Activated T-helper 1 cell treated with anti-CD3 and anti-CD28 coated beads, Interleukin-12 subunit alpha, Interleukin-12 subunit beta, Interleukin-2, Interleukin-4 antibody, amounts not matched to agents 30 ng/mL and 10 ng/mL and 1 ng/mL, durations not matched to agents 14 hours and 24 hours and 36 hours (primary cell): Measurements from ENCODE around the gene HOXB8. TPM values are rescaled to one million over a fixed set of nuclear protein-coding genes. Genes with fewer than 3 reads are reported as not detected.

ENCODE experiments used
- DNase-seq: peaks from one replicate; pipeline ENCODE4 v3.0.0; 2021; ENCODE audit warnings: low spot score
- H3K27ac Mint-ChIP-seq: one replicate; pipeline ENCODE4 v1.8.0; 2021; ENCODE audit warnings: mild to moderate bottlenecking, mixed read lengths
- H3K27me3 Mint-ChIP-seq: one replicate; pipeline ENCODE4 v1.8.0; 2022; ENCODE audit warnings: mild to moderate bottlenecking, moderate library complexity, mixed read lengths; ENCODE audit not compliant: insufficient read depth
- H3K36me3 Mint-ChIP-seq: one replicate; pipeline ENCODE4 v1.8.0; 2021; ENCODE audit warnings: low read depth, mixed read lengths
- H3K4me1 Mint-ChIP-seq: one replicate; pipeline ENCODE4 v1.8.0; 2021; ENCODE audit warnings: low read depth, mixed read lengths
- H3K4me3 Mint-ChIP-seq: one replicate; pipeline ENCODE4 v1.8.0; 2021; ENCODE audit warnings: mild to moderate bottlenecking, moderate library complexity, mixed read lengths
- H3K9me3 Mint-ChIP-seq: one replicate; pipeline ENCODE4 v1.8.0; 2021; ENCODE audit warnings: mixed read lengths
- intact Hi-C: fragments of 100-400 bp; cut with micrococcal nuclease; formaldehyde crosslinking; loops from one replicate; pipeline ENCODE4 v1.15.1; 2024
- total RNA-seq: library from RNA; stranded (reverse); gene quantifications from 2 replicates; pipeline ENCODE4 v1.2.3, GENCODE V29; 2022

Gene HOXB8
- total RNA-seq, 1 donor from 2014 or later: not detected

GRCh38 chr17:48591255-48592056 lies 23.6 kb downstream of the HOXB8 start:
- peaks cover 7% of the 10 kb centered on the region for H3K36me3 Mint-ChIP-seq
- H3K4me3 Mint-ChIP-seq: no peak overlapping the region
- intact Hi-C loops: loop anchor here (2.0 to 10.0 kb wide), 3 partner anchors 285 to 457 kb away; no protein-coding TSS in a partner anchor
- peaks cover 70% of the 10 kb centered on the region for H3K27me3 Mint-ChIP-seq
- no peak for DNase-seq
- H3K9me3 Mint-ChIP-seq: no peaks in the 10 kb centered on the region
- peaks cover 58% of the 10 kb centered on the region for H3K4me1 Mint-ChIP-seq
- no peak overlapping the region for H3K27ac Mint-ChIP-seq

- Mint-ChIP-seq H3K27ac (peak overlapping the region; percentile 40), H3K4me1 (peaks cover 62% of the 10 kb centered on the region), H3K9me3 (no peaks in the 10 kb centered on the region), H3K27me3 (peaks cover 68% of the 10 kb centered on the region), H3K4me3 (no peak overlapping the region), H3K36me3 (peaks cover 5% of the 10 kb centered on the region)
- no peak for DNase-seq
- intact Hi-C loops: loop anchor here (10.0 kb wide), 1 partner anchor 456 kb away; no protein-coding TSS in a partner anchor
Observed at GRCh38 chr17:48590607-48591161, 24.4 kb downstream of the HOXB8 start.

- DNase-seq: no peak
- Mint-ChIP-seq H3K4me3 (no peak within 1 kb of the TSS), H3K4me1 (peaks cover 64% of the 10 kb centered on the region), H3K9me3 (no peaks in the 10 kb centered on the region), H3K36me3 (peaks cover 5% of the 10 kb centered on the region), H3K27ac (peak within 1 kb of the TSS; percentile 40), H3K27me3 (peaks cover 65% of the 10 kb centered on the region)
- intact Hi-C loops: loop anchor here (10.0 kb wide), 1 partner anchor 455 kb away; no protein-coding TSS in a partner anchor
Observed at GRCh38 chr17:48589831-48590606, 25.1 kb downstream of the HOXB8 start, which contains the start of gene HOXB3. Gene HOXB3, minus strand, starts transcription at chr17:48590241. Its CDS starts 37,767 bp downstream, at chr17:48552474.

GRCh38 chr17:48589060-48589830 lies 25.8 kb downstream of the HOXB8 start:
- DNase-seq: no peak
- intact Hi-C loops: no loop called here
- Mint-ChIP-seq H3K27ac (no peak overlapping the region), H3K4me1 (peaks cover 71% of the 10 kb centered on the region), H3K27me3 (peaks cover 63% of the 10 kb centered on the region), H3K4me3 (no peak overlapping the region), H3K36me3 (peaks cover 5% of the 10 kb centered on the region), H3K9me3 (no peaks in the 10 kb centered on the region)

GRCh38 chr17:48588528-48588927 lies 26.6 kb downstream of the HOXB8 start:
- Mint-ChIP-seq H3K27me3 (peaks cover 68% of the 10 kb centered on the region), H3K4me1 (peaks cover 70% of the 10 kb centered on the region)
- intact Hi-C loops: no loop called here

GRCh38 chr17:48588074-48588415 lies 27.0 kb downstream of the HOXB8 start:
- H3K4me1 Mint-ChIP-seq: peaks cover 70% of the 10 kb centered on the region
- H3K4me3 Mint-ChIP-seq: no peak overlapping the region
- H3K27me3 Mint-ChIP-seq: peaks cover 71% of the 10 kb centered on the region
- no peak for DNase-seq
- no peaks in the 10 kb centered on the region for H3K9me3 Mint-ChIP-seq
- H3K27ac Mint-ChIP-seq: no peak overlapping the region
- intact Hi-C loops: no loop called here
- peaks cover 8% of the 10 kb centered on the region for H3K36me3 Mint-ChIP-seq

More at GRCh38 chr17:48588528-48588927, 26.6 kb downstream of the HOXB8 start:
- Mint-ChIP-seq H3K4me3 (no peak overlapping the region), H3K9me3 (no peaks in the 10 kb centered on the region), H3K36me3 (peaks cover 5% of the 10 kb centered on the region), H3K27ac (no peak overlapping the region)
- DNase-seq: no peak

- no peak for DNase-seq
- intact Hi-C loops: no loop called here
- H3K27ac Mint-ChIP-seq: no peak overlapping the region
Observed at GRCh38 chr17:48587276-48588073, 27.6 kb downstream of the HOXB8 start.

GRCh38 chr17:48586355-48587258 lies 28.5 kb downstream of the HOXB8 start:
- intact Hi-C loops: no loop called here
- Mint-ChIP-seq H3K9me3 (no peaks in the 10 kb centered on the region), H3K4me1 (peaks cover 73% of the 10 kb centered on the region), H3K4me3 (peak overlapping the region; percentile 85), H3K36me3 (peaks cover 8% of the 10 kb centered on the region), H3K27me3 (peaks cover 69% of the 10 kb centered on the region), H3K27ac (peak overlapping the region; percentile 73)
- no peak for DNase-seq

More at GRCh38 chr17:48587276-48588073, 27.6 kb downstream of the HOXB8 start:
- Mint-ChIP-seq H3K4me1 (peaks cover 70% of the 10 kb centered on the region), H3K36me3 (peaks cover 8% of the 10 kb centered on the region), H3K4me3 (no peak overlapping the region), H3K27me3 (peaks cover 71% of the 10 kb centered on the region), H3K9me3 (no peaks in the 10 kb centered on the region)

- Mint-ChIP-seq H3K27me3 (peaks cover 67% of the 10 kb centered on the region), H3K4me1 (peaks cover 90% of the 10 kb centered on the region), H3K27ac (no peak overlapping the region), H3K9me3 (no peaks in the 10 kb centered on the region), H3K4me3 (peak overlapping the region; percentile 19), H3K36me3 (peaks cover 7% of the 10 kb centered on the region)
- intact Hi-C loops: no loop called here
- DNase-seq: no peak
Observed at GRCh38 chr17:48584223-48584741, 30.8 kb downstream of the HOXB8 start.

- no peaks in the 10 kb centered on the region for H3K9me3 Mint-ChIP-seq
- H3K4me3 Mint-ChIP-seq: peak overlapping the region; percentile 19
- peak overlapping the region; percentile 16 for H3K27ac Mint-ChIP-seq
- peaks cover 7% of the 10 kb centered on the region for H3K36me3 Mint-ChIP-seq
- H3K27me3 Mint-ChIP-seq: peaks cover 68% of the 10 kb centered on the region
- no peak for DNase-seq
- intact Hi-C loops: no loop called here
- peaks cover 93% of the 10 kb centered on the region for H3K4me1 Mint-ChIP-seq
Observed at GRCh38 chr17:48583708-48584222, 31.3 kb downstream of the HOXB8 start.

- Mint-ChIP-seq H3K9me3 (no peaks in the 10 kb centered on the region), H3K27me3 (peaks cover 64% of the 10 kb centered on the region), H3K4me1 (peaks cover 85% of the 10 kb centered on the region), H3K4me3 (peak overlapping the region; percentile 67), H3K36me3 (peaks cover 7% of the 10 kb centered on the region), H3K27ac (peak overlapping the region; percentile 59)
- intact Hi-C loops: no loop called here
- no peak for DNase-seq
Observed at GRCh38 chr17:48582750-48583069, 32.4 kb downstream of the HOXB8 start.
